Endodermal cell (in vitro differentiated cells): Measurements from ENCODE around the gene SRPRB. TPM values are rescaled to one million over a fixed set of nuclear protein-coding genes. Genes with fewer than 3 reads are reported as not detected.

ENCODE experiments used
- DNase-seq: peaks from one replicate; pipeline ENCODE4 v3.0.0-alpha.2; 2017
- H3K27ac ChIP-seq: 2 replicates; pipeline ENCODE4 v1.5.1; 2013; ENCODE audit warnings: mild to moderate bottlenecking, low read depth, low read length, moderate library complexity
- H3K27me3 ChIP-seq: 2 replicates; pipeline ENCODE4 v1.6.1; 2013; ENCODE audit warnings: mild to moderate bottlenecking, low read length, moderate library complexity; ENCODE audit not compliant: insufficient read depth, control insufficient read depth, poor library complexity, severe bottlenecking
- H3K36me3 ChIP-seq: 2 replicates; pipeline ENCODE4 v1.7.0; 2013; ENCODE audit warnings: mild to moderate bottlenecking, low read length, moderate library complexity; ENCODE audit not compliant: control insufficient read depth, insufficient read depth
- H3K4me1 ChIP-seq: one replicate; pipeline ENCODE4 v1.7.0; 2013; ENCODE audit warnings: low read length; ENCODE audit not compliant: control insufficient read depth, insufficient read depth
- H3K4me3 ChIP-seq: 2 replicates; pipeline ENCODE4 v1.5.1; 2013; ENCODE audit warnings: mild to moderate bottlenecking, low read length, moderate library complexity
- H3K9ac ChIP-seq: 2 replicates; pipeline ENCODE4 v1.6.1; 2013; ENCODE audit warnings: mild to moderate bottlenecking, low read length, moderate library complexity; ENCODE audit not compliant: poor library complexity, severe bottlenecking; ENCODE audit errors: extremely low read depth
- H3K9me3 ChIP-seq: 2 replicates; pipeline ENCODE4 v1.6.1; 2013; ENCODE audit warnings: mild to moderate bottlenecking, low read length, moderate library complexity; ENCODE audit not compliant: control insufficient read depth
- H3K27ac Mint-ChIP-seq: 2 replicates; pipeline ENCODE4 v1.8.0; 2020; ENCODE audit warnings: mixed read lengths
- H3K27me3 Mint-ChIP-seq: 2 replicates; pipeline ENCODE4 v1.8.0; 2021; ENCODE audit warnings: mild to moderate bottlenecking, mixed read lengths; ENCODE audit not compliant: insufficient read depth
- H3K36me3 Mint-ChIP-seq: 2 replicates; pipeline ENCODE4 v1.8.0; 2020; ENCODE audit warnings: low read depth, mixed read lengths
- H3K4me1 Mint-ChIP-seq: 2 replicates; pipeline ENCODE4 v1.8.0; 2020; ENCODE audit warnings: mixed read lengths
- H3K4me3 Mint-ChIP-seq: 2 replicates; pipeline ENCODE4 v1.8.0; 2020; ENCODE audit warnings: mild to moderate bottlenecking, moderate library complexity, mixed read lengths
- H3K9me3 Mint-ChIP-seq: 2 replicates; pipeline ENCODE4 v1.8.0; 2020; ENCODE audit warnings: mild to moderate bottlenecking, mixed read lengths
- whole genome bisulfite sequencing, 2 experiments: methylation state at CpG; one replicate each; pipeline versions ENCODE4 v1.1.5 to v1.1.7; 2013; ENCODE audit warnings: missing lambda C conversion rate in 2 of 2, mixed read lengths in 1 of 2; ENCODE audit not compliant: insufficient coverage in 1 of 2, insufficient read length in 1 of 2; 5-methylcytosine and 5-hydroxymethylcytosine counted together
- total RNA-seq, 2 donors: library from RNA; stranded (reverse); fragmentation: NEBNext Ultra II Directional in 1 of 2; extraction: Animal tissue kit (Norgen Biotek cat#: 25700) in 1 of 2; gene quantifications; 2 replicates in 1 of 2; 3 replicates in 1 of 2; pipeline ENCODE4 v1.2.1, GENCODE V29; 2021
- TF ChIP-seq, protein P1 (sequence below): fragments of 200-600 bp; sonication (generic); conservative IDR thresholded peaks from 2 replicates; pipeline ENCODE4 v1.5.0; 2021; ENCODE audit warnings: antibody characterized with exemption, mild to moderate bottlenecking

Gene SRPRB
- total RNA-seq, 2 donors from 2014 or later: 26.1 to 33.6 TPM

DNA sequence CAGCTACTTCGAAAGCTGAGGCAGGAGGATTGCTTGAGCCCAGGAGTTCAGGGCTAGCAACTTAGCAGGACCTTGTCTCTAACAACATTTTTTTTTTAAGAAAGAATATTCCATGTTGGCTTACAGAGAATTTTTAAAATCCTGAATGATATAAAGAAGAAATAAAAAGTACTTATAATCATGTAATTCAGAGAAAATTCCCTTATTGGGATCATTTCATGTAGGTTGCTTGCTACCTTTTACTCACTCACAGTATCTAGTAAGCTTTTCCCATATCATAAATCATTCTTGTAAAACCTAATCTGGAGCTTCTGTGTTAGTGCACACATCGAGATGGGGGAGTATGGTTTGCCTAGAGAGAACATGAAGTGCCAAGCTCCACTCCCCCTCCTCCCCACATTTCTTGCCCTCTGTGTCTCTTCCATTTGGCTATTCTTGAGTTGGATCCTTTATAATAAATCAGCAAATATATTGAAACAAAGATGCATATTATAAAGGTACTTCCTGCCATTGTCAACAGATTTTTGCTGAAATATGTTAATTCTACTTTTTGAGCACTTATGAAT, 45.8 kb upstream of the SRPRB start:
- H3K27me3 ChIP-seq: peaks cover 14% of the 10 kb centered on the region
- no peak for DNase-seq
- Mint-ChIP-seq H3K4me1 (peaks cover 18% of the 10 kb centered on the region), H3K27ac (no peak overlapping the region), H3K36me3 (no peaks in the 10 kb centered on the region), H3K9me3 (no peaks in the 10 kb centered on the region), H3K4me3 (no peak overlapping the region), H3K27me3 (peaks cover 2% of the 10 kb centered on the region)
- H3K4me1 ChIP-seq: no peaks in the 10 kb centered on the region
- H3K36me3 ChIP-seq: no peaks in the 10 kb centered on the region
- 83 to 97% methylated on average over 1 to 2 of the region's 2 CpGs for WGBS, 2 experiments
- H3K27ac ChIP-seq: no peak overlapping the region
- H3K4me3 ChIP-seq: no peak overlapping the region
- TF ChIP-seq, protein P1, sequence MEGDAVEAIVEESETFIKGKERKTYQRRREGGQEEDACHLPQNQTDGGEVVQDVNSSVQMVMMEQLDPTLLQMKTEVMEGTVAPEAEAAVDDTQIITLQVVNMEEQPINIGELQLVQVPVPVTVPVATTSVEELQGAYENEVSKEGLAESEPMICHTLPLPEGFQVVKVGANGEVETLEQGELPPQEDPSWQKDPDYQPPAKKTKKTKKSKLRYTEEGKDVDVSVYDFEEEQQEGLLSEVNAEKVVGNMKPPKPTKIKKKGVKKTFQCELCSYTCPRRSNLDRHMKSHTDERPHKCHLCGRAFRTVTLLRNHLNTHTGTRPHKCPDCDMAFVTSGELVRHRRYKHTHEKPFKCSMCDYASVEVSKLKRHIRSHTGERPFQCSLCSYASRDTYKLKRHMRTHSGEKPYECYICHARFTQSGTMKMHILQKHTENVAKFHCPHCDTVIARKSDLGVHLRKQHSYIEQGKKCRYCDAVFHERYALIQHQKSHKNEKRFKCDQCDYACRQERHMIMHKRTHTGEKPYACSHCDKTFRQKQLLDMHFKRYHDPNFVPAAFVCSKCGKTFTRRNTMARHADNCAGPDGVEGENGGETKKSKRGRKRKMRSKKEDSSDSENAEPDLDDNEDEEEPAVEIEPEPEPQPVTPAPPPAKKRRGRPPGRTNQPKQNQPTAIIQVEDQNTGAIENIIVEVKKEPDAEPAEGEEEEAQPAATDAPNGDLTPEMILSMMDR: no peak
- no peak overlapping the region for H3K9ac ChIP-seq
- no peaks in the 10 kb centered on the region for H3K9me3 ChIP-seq

DNA sequence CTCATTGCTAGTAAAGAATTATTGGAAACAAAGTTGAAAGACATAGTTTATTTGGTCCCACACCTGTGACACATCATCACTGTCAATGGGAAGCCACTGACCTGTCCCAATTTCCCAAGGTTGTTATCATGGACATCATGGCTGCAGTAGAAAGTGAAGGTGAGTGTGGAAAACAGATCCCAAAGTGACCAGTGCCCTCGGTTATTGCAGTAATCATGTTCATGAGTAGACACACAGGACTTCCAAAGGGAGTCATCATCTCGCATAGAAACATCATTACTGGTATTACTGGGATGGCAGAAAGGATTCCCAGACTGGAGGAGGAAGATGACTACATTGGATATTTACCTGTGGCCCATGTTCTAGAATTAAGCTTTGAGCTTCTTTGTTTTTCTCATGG, 44.7 kb upstream of the SRPRB start:
- Mint-ChIP-seq H3K36me3 (no peaks in the 10 kb centered on the region), H3K4me3 (no peak overlapping the region), H3K27ac (no peak overlapping the region), H3K9me3 (no peaks in the 10 kb centered on the region), H3K4me1 (peaks cover 18% of the 10 kb centered on the region), H3K27me3 (peaks cover 2% of the 10 kb centered on the region)
- H3K9me3 ChIP-seq: no peaks in the 10 kb centered on the region
- WGBS, 2 experiments: 89 to 96% methylated on average over 2 of the region's 2 CpGs
- no peak overlapping the region for H3K9ac ChIP-seq
- no peak overlapping the region for H3K27ac ChIP-seq
- no peaks in the 10 kb centered on the region for H3K4me1 ChIP-seq
- H3K36me3 ChIP-seq: no peaks in the 10 kb centered on the region
- DNase-seq: no peak
- H3K4me3 ChIP-seq: no peak overlapping the region
- TF ChIP-seq, protein P1: no peak
- peaks cover 14% of the 10 kb centered on the region for H3K27me3 ChIP-seq

DNA sequence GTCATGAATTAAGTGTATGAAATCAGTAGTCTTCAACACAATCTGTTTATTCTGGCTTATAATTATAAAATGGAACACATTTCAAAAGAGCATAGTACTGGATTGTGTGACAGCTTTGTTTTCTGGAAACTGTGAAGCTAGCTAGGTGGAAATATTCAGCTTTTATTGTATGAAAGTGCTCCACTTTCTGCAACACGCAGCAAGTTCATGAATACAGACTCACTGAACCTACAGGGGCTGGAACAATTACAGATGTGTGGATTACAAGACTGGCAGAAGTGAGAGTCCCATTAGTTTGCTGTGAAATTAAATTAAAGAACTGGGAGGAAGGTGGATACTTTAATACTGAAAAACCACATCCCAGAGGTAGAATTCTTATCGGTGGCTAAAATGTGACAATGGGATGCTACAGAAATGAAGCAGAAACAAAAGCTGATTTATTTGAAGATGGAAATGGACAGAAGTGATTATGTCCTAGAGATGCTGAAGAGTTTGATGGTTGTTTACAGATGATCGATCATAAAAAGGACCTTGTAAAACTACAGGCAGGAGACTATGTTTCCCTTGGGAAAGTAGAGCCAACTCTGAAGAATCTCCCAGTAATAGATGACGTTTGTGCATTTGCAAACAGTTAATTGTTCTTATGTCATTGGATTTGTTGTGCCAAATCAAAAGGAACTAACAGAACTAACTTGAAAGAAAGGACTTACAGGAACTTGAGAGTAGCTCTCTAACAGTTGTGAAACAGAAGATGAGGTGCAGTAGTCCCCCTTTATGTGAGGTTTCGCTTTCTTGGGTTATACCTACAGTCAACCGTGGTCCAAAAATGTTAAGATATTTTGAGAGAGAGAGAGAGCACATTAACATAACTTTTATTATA, 43.8 kb upstream of the SRPRB start:
- 74 to 91% methylated on average over 3 to 6 of the region's 6 CpGs for WGBS, 2 experiments
- Mint-ChIP-seq H3K9me3 (no peaks in the 10 kb centered on the region), H3K4me3 (no peak overlapping the region), H3K4me1 (peaks cover 18% of the 10 kb centered on the region), H3K27ac (no peak overlapping the region), H3K36me3 (no peaks in the 10 kb centered on the region), H3K27me3 (peaks cover 2% of the 10 kb centered on the region)
- Histone ChIP-seq H3K36me3 (no peaks in the 10 kb centered on the region), H3K27me3 (peaks cover 15% of the 10 kb centered on the region), H3K9me3 (no peaks in the 10 kb centered on the region), H3K4me1 (no peaks in the 10 kb centered on the region), H3K4me3 (no peak overlapping the region), H3K9ac (no peak overlapping the region), H3K27ac (no peak overlapping the region)
- TF ChIP-seq, protein P1: no peak
- no peak for DNase-seq
